GM12873 (cell line): ENCODE measurements around the gene MORN5.

Source experiments
- TF ChIP-seq, protein P1 (sequence below): IDR thresholded peaks from 2 replicates; pipeline ENCODE4 v1.5.1; 2012; ENCODE audit warnings: low read depth, mild to moderate bottlenecking, moderate library complexity, low read length, control low read depth; ENCODE audit not compliant: insufficient read depth; ENCODE audit errors: missing control alignments

Gene MORN5

DNA sequence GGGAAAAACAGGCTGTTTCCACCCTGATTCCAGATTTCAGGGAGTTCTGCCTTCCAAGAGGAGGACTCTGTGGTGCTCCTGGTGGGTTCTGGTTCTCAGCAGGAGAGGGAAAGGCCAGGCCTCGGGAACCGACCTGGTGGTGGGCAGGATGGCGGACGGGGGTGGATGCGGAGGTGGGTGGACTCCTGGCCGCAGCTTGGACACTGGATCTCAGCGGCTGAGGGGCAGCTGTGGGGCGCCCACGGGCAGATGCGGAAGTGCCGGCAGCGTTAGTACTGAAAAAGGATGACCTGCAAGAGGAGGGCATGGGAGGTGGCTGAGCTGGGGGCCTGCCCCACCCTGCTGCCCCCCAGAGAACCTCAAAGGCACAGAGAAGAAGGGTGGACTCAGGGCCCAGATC is 44.8 kb downstream of the MORN5 start:
- TF ChIP-seq, protein P1, sequence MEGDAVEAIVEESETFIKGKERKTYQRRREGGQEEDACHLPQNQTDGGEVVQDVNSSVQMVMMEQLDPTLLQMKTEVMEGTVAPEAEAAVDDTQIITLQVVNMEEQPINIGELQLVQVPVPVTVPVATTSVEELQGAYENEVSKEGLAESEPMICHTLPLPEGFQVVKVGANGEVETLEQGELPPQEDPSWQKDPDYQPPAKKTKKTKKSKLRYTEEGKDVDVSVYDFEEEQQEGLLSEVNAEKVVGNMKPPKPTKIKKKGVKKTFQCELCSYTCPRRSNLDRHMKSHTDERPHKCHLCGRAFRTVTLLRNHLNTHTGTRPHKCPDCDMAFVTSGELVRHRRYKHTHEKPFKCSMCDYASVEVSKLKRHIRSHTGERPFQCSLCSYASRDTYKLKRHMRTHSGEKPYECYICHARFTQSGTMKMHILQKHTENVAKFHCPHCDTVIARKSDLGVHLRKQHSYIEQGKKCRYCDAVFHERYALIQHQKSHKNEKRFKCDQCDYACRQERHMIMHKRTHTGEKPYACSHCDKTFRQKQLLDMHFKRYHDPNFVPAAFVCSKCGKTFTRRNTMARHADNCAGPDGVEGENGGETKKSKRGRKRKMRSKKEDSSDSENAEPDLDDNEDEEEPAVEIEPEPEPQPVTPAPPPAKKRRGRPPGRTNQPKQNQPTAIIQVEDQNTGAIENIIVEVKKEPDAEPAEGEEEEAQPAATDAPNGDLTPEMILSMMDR, result no peak

DNA sequence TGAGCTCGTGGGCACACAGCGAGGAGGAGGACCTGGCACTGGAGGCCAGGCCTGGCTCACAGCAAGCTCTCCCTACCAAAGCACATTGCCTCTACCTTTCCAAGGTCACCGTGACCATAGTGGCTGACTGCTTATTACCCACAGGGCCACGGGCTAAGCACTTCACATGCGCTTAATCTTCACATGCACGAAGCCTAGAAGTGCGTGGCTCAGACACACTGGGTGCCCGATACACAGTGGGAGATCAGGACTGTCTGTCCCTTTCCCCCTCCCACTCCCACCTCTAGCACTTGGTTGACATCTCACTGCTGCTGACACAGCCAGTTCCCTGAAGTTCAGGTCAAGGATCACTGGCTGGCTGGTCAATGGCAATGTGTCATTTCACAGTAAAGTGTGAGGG is 45.5 kb downstream of the MORN5 start:
- TF ChIP-seq, protein P1, result no peak

DNA sequence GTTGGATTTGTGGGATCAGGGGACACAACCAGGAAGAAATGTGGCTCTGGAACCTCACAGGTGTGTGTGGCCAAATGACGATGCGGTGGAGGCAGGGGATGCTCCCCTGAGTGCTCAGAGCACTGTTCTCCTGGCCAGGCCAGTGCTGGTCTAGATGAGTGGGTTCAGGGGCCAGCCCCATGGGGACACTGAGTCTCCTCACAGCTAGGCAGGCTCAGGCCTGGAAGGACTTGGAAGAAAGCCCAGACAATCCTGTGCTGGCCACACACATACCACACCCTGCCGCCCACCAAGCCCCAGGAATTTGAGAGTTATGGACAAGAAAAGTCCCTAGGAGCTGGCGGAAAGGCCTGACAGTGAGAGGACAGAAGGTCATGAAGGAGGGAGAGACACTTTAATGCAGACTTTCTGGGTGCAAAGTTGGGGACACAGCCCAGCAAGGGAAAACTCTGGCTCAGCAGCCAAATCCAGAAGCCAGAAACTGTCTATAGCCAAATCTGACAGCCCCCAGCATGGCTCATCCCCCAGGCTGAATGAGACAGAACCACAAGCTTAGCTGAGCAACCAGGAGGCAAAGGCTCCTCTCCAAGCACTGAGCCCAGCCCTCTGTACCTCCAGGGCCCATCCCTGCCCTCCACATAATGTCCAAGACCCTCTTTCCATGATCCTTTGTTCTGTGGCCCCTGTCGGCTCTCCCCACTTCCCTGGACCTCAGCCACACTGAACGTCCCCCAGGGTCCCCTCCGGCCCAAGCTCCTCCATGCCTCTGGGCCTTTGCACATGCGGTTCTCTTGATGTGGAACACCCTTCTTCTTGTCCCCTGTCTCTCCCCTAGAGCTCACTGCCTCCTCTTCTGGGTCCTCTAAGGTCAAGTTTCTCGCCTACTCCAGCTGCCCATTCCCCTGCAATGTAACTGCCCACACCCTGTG is 46.7 kb downstream of the MORN5 start:
- TF ChIP-seq, protein P1, result no peak

DNA sequence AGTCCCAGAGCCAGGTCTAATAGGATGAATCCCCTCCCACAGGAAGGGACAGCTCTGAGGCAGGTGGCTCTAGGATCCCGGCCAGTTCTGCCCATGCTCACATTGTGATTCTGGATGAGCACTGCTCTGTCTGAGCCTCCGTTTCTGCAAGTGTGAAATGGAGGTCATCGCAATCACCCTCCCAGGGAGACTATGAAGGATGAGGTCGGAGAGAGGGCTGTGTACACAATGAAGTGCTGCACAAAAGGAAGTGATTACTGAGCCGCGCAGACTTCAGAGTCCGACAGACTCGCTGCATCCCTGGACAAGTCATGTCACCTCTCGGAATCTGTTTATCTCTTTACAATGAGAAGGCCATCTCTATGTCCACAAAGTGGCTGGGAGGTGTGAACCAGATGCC is 47.4 kb downstream of the MORN5 start:
- TF ChIP-seq, protein P1, result no peak

DNA sequence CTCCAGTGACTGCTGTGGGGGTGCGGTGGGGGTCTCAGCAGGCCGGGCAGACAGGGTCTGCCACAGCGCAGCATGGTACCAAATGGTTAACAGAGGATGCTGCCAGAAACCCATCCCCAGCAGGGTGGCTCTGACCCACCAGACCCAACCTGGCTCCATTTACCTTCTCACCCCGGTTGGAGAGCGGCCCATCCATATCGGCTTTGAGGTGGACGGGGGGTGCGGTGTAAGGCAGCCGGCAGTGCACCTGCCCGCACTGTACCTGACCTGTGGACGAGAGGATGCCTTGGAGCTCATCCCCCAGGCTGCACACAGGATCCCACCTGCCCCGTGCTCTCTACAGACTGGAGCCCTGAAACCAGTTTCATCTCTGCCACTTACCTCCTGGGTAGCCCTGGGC is 49.7 kb downstream of the MORN5 start:
- TF ChIP-seq, protein P1, result no peak

DNA sequence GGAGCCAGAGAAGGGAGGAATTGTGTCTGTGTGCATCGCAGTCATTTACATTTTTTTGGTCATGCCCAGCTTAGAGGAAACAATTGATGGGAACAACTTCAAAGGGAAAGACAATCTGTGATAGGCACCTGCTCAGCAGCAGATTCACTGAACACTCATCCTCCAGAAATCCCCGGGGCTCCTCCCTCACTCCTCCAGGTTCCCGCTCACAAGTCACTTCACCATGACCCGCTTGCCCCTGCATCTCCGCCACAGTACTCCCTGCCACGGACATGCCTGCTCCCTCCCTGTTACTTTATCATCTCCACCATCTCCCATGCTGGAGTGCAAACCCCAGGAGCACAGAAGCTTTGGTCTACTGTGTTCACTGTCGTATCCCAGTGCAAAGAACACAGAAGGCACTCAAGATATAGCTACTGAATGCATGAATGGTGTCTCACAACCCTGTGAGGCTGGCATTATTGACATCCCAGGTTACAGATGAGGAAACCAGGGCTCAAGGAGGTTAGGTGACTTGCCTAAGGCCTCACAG is 52.8 kb downstream of the MORN5 start:
- TF ChIP-seq, protein P1, result no peak

DNA sequence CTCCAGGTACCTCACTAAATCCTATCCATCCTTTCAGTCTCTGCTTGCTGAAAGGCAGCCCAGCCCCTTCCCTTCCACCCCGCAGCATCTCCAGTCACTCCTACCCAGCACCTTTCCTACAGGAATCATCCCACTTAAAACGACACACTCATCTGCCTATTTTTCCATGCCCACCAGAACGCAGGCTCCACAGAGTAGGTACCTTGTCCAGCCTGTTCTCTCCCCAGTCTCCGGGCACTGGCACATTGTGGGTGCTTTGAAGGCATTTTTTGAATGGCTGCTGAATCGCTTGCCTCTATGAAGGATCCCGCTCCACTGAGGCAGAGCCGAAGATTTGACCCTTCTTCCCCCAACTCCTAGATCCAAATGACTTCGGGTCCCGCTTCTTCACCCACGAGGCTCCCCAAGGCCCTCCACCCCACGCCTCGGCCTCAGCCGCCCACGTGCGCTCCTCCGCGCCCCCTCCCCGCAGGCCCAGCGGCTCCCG is 53.4 kb downstream of the MORN5 start:
- TF ChIP-seq, protein P1, result no peak
